SW480 (cell line): Measurements from ENCODE around the gene COL25A1.
A peak's percentile ranks its signal among the peaks of the same experiment; 100 is the strongest.
"Not testable (repeated sequence)": the region's sequence is repeated elsewhere in the genome, so short reads cannot be mapped to it uniquely, and the experiment has no call there.

ENCODE experiments used
- DNase-seq: peaks from one replicate; pipeline ENCODE4 v3.0.0-alpha.2; 2016; ENCODE audit warnings: low spot score

COL25A1 gene

DNA sequence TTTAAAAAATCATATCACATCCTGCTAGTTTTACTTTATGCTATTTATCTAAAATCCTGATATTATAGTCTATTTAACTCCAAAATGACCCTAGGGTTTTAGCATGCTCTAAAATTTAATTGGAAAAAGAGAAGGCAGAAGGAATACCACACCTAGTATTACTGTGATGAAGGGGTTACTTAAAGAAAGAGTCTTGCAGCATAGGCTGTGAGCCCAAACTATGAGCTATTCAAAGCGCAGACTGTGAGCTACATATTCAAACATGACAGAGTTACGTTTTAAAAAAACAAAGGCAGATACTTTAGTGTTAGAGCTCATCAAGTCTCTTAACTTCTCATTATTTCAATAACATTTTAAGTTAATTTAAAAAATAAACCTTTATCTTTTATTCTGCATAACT lies 291.9 kb downstream of the COL25A1 start:
- no peak for DNase-seq

- no peak for DNase-seq
Observed at GRCh38 chr4:109009909-109010308, 292.5 kb downstream of the COL25A1 start.

GRCh38 chr4:109007976-109008375 lies 294.5 kb downstream of the COL25A1 start:
- no peak for DNase-seq

DNA sequence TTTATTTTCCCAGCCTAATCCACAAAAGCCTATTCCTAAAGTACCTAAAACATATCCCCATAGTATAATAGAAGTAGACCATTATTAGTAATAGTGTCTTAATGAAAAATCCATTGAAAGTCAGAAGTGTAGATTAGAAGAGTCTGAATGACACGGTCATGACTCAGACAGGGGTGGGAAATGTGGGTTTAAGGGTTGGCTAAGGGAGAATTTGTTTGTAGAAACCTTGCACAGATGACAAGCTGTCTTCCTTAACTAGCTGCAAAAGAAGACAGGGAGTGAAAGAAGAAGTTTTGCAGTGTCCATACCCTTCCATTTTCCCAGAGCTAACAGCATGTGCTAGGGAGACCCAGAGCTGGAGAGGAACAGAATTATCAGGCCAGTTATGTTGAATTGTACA lies 296.9 kb downstream of the COL25A1 start:
- DNase-seq = no peak

GRCh38 chr4:109004418-109004817 lies 298.0 kb downstream of the COL25A1 start:
- DNase-seq = no peak

DNA sequence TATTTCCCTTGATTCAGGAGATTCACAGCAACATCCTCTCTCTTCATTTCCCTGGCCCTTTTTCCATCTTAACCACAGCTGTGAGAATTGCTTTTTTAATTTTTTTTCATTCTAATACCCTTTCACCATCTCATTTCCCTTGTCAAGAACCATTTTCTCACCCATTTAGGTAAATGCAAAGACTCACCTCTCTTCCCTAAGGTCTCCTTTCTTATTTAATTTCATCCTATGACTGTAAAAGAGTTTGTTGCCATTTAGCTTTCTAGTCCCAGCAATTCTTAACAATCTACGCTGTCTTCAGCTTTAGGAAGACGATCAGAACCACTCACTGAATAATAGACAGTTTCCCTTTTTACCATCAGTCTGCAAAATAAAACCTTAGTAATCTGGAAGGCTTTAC lies 298.5 kb downstream of the COL25A1 start:
- no peak for DNase-seq

DNA sequence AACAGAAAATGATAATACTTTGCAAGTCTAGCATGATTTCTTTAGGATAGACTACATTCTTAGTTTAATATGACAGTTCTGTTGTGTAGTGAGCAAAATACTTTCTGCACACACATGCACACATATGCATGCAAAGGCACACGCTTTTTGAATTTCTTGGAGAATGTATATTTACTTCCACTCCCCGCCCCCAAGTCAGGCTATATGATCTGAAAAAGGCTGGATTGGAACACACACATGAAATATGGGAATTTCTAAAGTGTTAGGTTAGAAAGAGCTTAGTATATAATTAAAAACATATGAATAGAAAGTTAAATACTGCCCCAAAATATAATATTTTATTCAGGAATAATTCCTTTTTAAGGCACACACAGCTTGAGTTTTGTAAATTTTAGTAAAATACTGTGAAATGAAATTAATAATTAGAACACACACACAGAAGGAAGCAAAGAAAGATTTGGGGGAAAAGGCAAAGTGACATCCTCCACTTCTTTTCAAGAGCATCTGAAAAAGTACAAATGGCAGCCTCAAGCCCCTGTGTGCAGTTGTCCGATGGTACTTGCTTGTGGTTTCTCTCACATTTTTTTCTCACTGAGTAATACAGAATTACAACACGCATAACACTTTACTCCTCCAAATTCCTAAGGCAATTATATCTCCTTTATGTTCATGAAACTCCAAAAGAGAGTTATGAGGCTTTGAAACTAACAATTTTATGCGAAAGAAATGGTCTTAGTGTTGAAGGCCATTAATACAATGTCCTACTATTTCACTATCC lies 310.7 kb downstream of the COL25A1 start:
- DNase-seq = peak; percentile 29

- no peak for DNase-seq
Observed at GRCh38 chr4:108988464-108989195, 313.8 kb downstream of the COL25A1 start.

DNA sequence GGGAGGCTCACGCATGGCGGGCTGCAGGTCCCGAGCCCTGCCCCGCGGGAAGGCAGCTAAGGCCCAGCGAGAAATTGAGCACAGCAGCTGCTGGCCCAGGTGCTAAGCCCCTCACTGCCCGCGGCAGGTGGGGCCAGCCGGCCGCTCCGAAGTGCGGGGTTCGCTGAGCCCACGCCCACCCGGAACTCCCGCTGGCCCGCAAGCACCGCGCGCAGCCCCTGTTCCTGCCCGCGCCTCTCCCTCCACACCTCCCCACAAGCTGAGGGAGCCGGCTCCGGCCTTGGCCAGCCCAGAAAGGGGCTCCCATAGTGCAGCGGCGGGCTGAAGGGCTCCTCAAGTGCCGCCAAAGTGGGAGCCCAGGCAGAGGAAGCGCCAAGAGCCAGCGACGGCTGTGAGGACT lies 318.0 kb downstream of the COL25A1 start:
- not testable (repeated sequence) for DNase-seq

- no peak for DNase-seq
Observed at GRCh38 chr4:108982402-108983185, 319.9 kb downstream of the COL25A1 start.

GRCh38 chr4:108980455-108981239 lies 321.8 kb downstream of the COL25A1 start:
- no peak for DNase-seq

- DNase-seq = no peak
Observed at GRCh38 chr4:108979759-108980158, 322.7 kb downstream of the COL25A1 start.

DNA sequence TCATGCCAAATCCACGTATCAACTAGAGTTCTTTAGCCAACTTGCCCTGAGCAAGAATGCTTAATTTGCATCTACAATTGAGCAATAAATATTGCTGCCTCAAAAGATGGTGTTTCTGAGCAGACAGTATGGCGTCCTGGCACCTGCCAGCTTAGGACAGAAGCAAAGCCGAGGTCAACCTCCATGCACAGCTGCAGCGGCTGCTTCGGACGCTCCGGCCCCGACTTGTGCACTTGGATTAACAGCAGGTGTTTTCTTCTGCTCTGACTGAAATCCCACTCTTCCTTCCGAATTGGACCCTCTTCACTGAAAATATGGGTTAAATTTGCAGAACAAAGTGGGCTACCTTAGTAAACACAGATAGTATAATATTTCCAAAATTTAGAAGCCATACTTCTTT lies 324.4 kb downstream of the COL25A1 start:
- DNase-seq = no peak

GRCh38 chr4:108972613-108973283 lies 329.7 kb downstream of the COL25A1 start:
- DNase-seq = no peak

GRCh38 chr4:108971473-108971872 lies 331.0 kb downstream of the COL25A1 start:
- no peak for DNase-seq

DNA sequence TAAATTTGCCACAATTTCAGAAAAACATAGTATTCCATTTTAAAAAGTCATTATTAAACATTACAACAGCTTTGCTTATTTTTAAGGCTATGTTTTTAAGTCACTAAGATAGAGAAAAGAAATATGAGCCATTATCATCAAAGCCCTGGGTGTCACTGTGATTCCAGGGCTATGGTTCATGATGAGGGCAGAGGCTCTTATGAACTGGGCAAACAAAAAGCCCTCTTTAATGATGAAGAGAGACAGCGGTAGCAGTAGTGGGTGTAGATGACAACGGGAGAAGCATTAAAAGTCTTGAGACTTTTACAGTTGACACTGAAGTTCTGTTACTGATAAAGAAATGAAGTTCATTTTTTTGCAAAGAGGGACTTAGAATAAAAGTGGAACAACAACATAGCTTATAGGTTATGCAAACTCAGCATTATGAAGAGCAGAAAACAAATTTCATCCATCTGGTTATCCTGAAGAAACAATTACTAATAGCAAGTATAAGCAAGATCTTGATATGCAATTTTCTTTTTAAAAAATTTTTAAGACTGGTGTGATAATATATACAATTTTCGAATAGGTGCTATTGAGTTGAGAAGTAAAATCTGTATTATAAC lies 336.9 kb downstream of the COL25A1 start:
- DNase-seq = no peak

DNA sequence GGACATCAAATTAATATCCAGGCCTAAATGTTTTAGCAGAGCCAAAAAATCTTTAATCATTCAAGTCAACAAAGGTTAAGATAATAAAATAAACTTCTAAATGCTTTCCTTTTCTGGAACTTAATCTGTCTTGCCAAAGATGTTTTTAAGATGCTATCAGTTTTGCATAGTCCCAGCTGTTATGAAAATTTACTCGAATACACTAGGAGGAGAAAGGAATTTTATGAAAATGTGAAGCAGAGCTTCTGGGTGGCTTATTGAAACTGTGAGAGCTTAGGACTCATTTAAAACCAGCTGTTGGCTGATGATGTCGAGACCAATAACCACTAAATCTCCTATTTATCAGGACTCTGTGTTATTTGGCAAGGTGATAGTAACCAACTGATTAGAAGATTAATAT lies 337.4 kb downstream of the COL25A1 start:
- DNase-seq = no peak

DNA sequence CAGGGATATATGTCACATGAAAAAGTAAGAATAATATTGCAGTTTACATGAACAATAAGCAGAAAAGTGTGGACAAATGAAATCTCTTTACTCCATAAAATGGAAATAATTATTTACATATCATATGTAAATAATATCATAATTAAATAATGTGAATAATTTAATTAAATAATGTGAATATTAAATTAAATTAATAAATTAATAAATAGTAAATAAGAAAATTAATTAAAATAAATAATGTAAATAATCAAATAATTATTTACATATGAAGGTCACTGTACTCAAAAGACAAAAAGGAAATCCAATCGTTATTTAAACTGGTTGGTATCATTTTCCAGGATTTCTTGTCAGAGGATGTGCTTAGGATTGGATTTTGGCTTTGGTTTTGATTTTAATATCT lies 338.5 kb downstream of the COL25A1 start:
- no peak for DNase-seq

DNA sequence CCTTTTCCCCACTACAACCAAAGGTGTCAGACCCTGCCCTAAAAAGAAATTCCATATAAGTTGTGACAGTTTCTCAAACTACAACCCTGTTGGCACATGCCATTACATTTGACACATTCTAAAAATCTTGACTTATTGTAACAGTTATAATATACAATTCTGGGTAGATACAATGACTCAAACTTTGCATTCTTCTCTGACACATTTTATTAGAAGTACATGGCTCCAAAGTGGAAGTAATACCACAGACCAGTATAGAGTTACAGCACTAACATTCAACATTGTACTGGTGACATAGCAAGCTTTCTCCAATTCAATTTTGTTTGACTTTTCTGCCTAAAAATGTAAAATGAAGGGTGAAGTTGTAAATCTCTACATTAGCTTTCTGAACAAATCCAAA lies 343.0 kb downstream of the COL25A1 start:
- no peak for DNase-seq

GRCh38 chr4:108954880-108955279 lies 347.6 kb downstream of the COL25A1 start:
- peak; percentile 37 for DNase-seq

- no peak for DNase-seq
Observed at GRCh38 chr4:108953941-108954340, 348.5 kb downstream of the COL25A1 start.
